HG03280 (cell line): Measurements from ENCODE around the gene GPM6B.

Experiments
- ATAC-seq: cut with Tn5 transposase; IDR thresholded peaks from one replicate; pipeline ENCODE4 v1.9.1; 2021; ENCODE audit warnings: mild to moderate bottlenecking, moderate library complexity; ENCODE audit not compliant: unreplicated experiment

GPM6B gene

DNA sequence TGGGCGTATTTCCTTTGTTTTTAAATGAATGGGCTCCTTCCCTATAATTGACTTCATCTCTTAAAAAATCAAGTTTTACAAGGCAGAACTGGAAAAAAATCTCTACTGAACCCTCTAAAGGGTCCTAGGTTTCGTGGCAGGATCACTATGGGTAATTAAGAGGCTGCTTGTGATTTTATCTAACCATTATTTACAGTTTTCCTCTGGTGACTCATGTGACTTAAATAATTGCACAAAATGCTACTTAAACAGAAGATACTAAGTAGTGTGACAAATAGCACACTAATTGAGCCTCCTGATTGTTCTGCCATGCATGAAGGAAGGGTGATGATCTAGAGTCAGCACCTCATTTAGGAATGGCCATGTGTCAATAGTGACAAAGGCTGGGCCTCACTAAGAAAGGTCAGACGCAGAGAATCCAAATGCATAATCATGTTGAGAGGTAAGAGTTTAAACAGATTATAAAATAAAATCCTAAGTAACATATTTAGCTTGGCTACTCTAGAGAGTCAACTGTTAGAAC is 46.8 kb downstream of the GPM6B start:
- no peak for ATAC-seq

DNA sequence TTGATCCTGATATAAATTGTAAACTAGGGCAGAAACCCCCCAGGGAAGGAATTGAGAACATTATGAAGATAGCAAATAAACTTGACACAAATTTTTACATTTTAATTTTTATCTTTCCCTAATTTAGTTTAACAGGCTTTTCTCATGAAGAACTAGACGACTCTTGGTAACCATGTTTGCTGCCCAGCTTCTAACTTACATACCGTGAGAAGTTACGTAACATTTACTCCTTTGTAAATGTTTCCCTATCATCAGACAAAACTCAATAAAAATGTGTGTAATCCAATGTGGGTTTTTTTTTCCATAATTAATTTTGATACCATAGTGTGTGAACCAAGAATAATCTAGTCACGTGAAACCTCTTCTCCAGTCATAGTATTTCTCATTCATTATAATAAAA is 48.0 kb downstream of the GPM6B start:
- ATAC-seq = no peak

- no peak for ATAC-seq
Measured at GRCh38 chrX:13764765-13765164, 52.1 kb downstream of the GPM6B start.

DNA sequence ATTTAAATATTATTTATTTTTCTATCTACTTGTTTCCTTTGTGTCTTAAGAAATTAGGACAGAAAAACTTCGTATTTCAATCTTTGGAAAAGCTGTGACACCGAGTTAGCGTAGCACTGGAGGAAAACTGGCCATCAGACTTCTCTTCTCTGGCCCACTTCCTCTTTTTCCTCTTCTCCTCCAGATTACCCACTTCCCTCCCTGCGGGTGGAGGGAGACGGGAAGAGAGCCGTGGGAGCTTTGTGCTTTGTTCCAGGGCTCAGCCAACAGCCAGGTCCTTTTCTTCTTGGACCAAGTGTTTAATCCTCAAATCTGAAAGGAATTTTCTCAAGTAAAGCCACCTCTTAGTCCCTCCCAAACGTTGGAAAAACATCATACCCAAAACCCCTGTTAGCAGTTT is 52.6 kb downstream of the GPM6B start:
- ATAC-seq = no peak

- ATAC-seq = no peak
Measured at GRCh38 chrX:13763489-13763888, 53.4 kb downstream of the GPM6B start.

GRCh38 chrX:13761606-13762414 is 55.1 kb downstream of the GPM6B start:
- ATAC-seq = peak; percentile 47

GRCh38 chrX:13760426-13760825 is 56.5 kb downstream of the GPM6B start:
- ATAC-seq = no peak

- peak; percentile 75 for ATAC-seq
Measured at GRCh38 chrX:13759152-13759718, 57.7 kb downstream of the GPM6B start.

- no peak for ATAC-seq
Measured at GRCh38 chrX:13756381-13756780, 60.5 kb downstream of the GPM6B start.

GRCh38 chrX:13755254-13755653 is 61.6 kb downstream of the GPM6B start:
- ATAC-seq = no peak

GRCh38 chrX:13754765-13755164 is 62.1 kb downstream of the GPM6B start:
- no peak for ATAC-seq

- no peak for ATAC-seq
Measured at GRCh38 chrX:13752646-13753045, 64.2 kb downstream of the GPM6B start.

DNA sequence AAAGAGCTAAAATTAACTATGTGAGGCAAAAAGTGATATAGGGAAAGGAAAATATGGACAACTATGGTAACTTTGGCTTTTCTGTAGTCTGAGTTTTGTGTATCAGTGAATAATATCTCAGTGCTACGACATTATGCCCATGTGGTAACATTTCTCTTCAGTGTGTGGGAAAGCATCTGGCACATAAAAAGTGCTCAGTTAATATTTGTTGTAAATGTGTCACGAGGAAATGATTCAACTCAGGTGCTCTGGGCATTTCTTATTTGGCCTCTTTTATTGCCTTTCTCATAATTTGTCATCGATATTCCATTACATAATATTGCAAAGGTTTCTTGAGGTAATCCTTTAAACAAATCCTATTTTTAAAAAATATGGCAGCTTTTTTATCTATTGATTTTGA is 64.8 kb downstream of the GPM6B start:
- ATAC-seq = no peak

- ATAC-seq = no peak
Measured at GRCh38 chrX:13750812-13751211, 66.1 kb downstream of the GPM6B start.

GRCh38 chrX:13750204-13750603 is 66.7 kb downstream of the GPM6B start:
- no peak for ATAC-seq

DNA sequence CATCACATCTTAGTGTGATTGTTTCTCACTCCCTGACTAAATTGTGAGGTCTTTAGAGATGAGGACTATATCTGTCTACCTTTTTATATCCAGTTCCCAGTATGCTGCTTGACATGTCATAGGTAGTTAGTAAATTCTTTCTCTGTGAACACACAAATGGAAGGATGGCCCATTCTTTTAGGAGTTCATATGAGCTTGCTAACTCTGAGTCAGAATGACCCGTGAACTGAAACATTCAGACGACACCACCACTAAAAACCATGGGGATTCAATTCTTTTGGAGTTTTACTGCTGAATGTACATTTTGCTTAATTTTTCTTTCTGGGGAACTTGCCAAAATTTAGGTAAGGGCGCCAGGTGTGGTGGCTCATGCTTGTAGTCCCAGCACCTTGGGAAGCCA is 68.4 kb downstream of the GPM6B start:
- ATAC-seq = no peak

- ATAC-seq = no peak
Measured at GRCh38 chrX:13747836-13748235, 69.1 kb downstream of the GPM6B start.

GRCh38 chrX:13742397-13743176 is 74.3 kb downstream of the GPM6B start:
- peak; percentile 94 for ATAC-seq

GRCh38 chrX:13741695-13742094 is 75.2 kb downstream of the GPM6B start:
- ATAC-seq = no peak

- peak; percentile 93 for ATAC-seq
Measured at GRCh38 chrX:13734278-13735172, 82.4 kb downstream of the GPM6B start, which contains the start of the genes OFD1 and TRAPPC2. Gene OFD1, plus strand, starts transcription at chrX:13734748. Its CDS starts 324 bp downstream, at chrX:13735072. Gene TRAPPC2, minus strand, starts transcription at chrX:13734620. Its CDS starts 14,657 bp downstream, at chrX:13719963.
